Mesodermal cell (in vitro differentiated cells): Measurements from ENCODE around the gene BMPR2.
"Not testable (repeated sequence)": the region's sequence is repeated elsewhere in the genome, so short reads cannot be mapped to it uniquely, and the experiment has no call there.

Source experiments
- H3K27ac ChIP-seq: 2 replicates; pipeline ENCODE4 v1.7.0; 2013; ENCODE audit warnings: mild to moderate bottlenecking, low read depth, low read length, moderate library complexity; ENCODE audit not compliant: severe bottlenecking
- H3K36me3 ChIP-seq: 2 replicates; pipeline ENCODE4 v1.7.1; 2013; ENCODE audit warnings: mild to moderate bottlenecking, low read length, moderate library complexity; ENCODE audit not compliant: control insufficient read depth, insufficient read depth
- H3K4me1 ChIP-seq: one replicate; pipeline ENCODE4 v1.7.1; 2013; ENCODE audit warnings: mild to moderate bottlenecking, low read length; ENCODE audit not compliant: insufficient read depth, control insufficient read depth, poor library complexity, severe bottlenecking
- H3K4me3 ChIP-seq: 2 replicates; pipeline ENCODE4 v1.7.0; 2013; ENCODE audit warnings: low read length, control low read depth, mild to moderate bottlenecking; ENCODE audit not compliant: insufficient read depth, poor library complexity, severe bottlenecking; ENCODE audit errors: extremely low read depth
- H3K9me3 ChIP-seq: 2 replicates; pipeline ENCODE4 v1.7.1; 2013; ENCODE audit warnings: mild to moderate bottlenecking, low read length, moderate library complexity; ENCODE audit not compliant: control insufficient read depth
- WGBS, 2 experiments: methylation state at CpG; one replicate each; pipeline ENCODE4 v1.1.5; 2013; ENCODE audit warnings: missing lambda C conversion rate in 2 of 2; ENCODE audit not compliant: insufficient coverage in 2 of 2; 5-methylcytosine and 5-hydroxymethylcytosine counted together

BMPR2 gene

GRCh38 chr2:202382684-202383083 is 6.6 kb downstream of the BMPR2 start:
- Histone ChIP-seq H3K27ac (no peak overlapping the region), H3K4me3 (no peak overlapping the region), H3K9me3 (no peaks in the 10 kb centered on the region), H3K4me1 (peaks cover 4% of the 10 kb centered on the region), H3K36me3 (peaks cover 60% of the 10 kb centered on the region)
- WGBS, 2 experiments: no CpG with 5 or more reads among the region's 2 CpGs

GRCh38 chr2:202386495-202386894 is 10.4 kb downstream of the BMPR2 start:
- not testable (repeated sequence) for H3K9me3 ChIP-seq, H3K4me1 ChIP-seq, H3K4me3 ChIP-seq
- H3K36me3 ChIP-seq: peaks cover 62% of the 10 kb centered on the region
- H3K27ac ChIP-seq: peak overlapping the region; percentile 29
- WGBS, 2 experiments: 95 to 96% methylated on average over 11 to 12 of the region's 12 CpGs

DNA sequence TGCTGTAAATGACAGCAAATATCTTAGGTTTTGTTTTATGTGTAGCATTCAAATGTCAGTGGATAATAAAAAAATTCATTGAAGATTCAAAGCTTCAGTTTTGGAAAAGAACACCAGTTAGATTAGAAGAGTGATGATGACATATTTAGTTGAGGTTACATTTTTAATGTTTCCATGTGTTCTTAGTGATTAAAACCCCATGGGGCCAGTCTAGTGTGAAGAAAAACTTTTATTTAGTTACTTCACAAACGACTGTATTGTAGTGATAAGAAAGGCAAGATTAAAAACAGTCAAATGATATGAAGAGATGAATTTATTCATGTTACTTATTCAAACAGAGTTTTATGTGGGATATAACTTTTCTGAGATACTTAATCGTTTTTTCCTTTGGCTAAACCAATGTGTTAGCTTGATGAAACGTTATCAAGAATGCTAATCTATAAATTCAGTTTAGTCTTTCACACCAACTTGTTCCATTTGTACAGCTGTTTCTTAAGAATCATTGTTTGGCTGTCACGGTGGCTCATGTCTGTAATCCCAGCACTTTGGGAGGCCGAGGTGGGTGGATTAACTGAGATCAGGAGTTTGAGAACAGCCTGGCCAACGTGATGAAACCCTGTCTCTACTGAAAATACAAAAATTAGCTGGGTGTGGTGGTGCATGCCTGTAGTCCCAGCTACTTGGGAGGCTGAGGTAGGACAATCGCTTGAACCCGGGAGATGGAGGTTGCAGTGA is 11.6 kb downstream of the BMPR2 start:
- 89 to 96% methylated on average over 3 of the region's 8 CpGs for WGBS, 2 experiments
- peaks cover 4% of the 10 kb centered on the region for H3K4me1 ChIP-seq
- no peak overlapping the region for H3K27ac ChIP-seq
- H3K36me3 ChIP-seq: peaks cover 63% of the 10 kb centered on the region
- H3K9me3 ChIP-seq: no peaks in the 10 kb centered on the region
- no peak overlapping the region for H3K4me3 ChIP-seq

- Histone ChIP-seq H3K4me3 (no peak overlapping the region), H3K36me3 (peaks cover 49% of the 10 kb centered on the region)
Measured at GRCh38 chr2:202400941-202401340, 24.8 kb downstream of the BMPR2 start.

GRCh38 chr2:202405798-202406197 is 29.7 kb downstream of the BMPR2 start:
- Histone ChIP-seq H3K4me1 (peaks cover 7% of the 10 kb centered on the region), H3K9me3 (no peaks in the 10 kb centered on the region), H3K27ac (no peak overlapping the region), H3K36me3 (peaks cover 50% of the 10 kb centered on the region), H3K4me3 (no peak overlapping the region)
- WGBS, 2 experiments: no CpG with 5 or more reads among the region's 1 CpG

More at GRCh38 chr2:202400941-202401340, 24.8 kb downstream of the BMPR2 start:
- no peak overlapping the region for H3K27ac ChIP-seq
- no peaks in the 10 kb centered on the region for H3K9me3 ChIP-seq
- H3K4me1 ChIP-seq: no peaks in the 10 kb centered on the region

GRCh38 chr2:202406445-202406978 is 30.4 kb downstream of the BMPR2 start:
- Histone ChIP-seq H3K27ac (no peak overlapping the region), H3K36me3 (peaks cover 51% of the 10 kb centered on the region), H3K9me3 (no peaks in the 10 kb centered on the region), H3K4me3 (no peak overlapping the region), H3K4me1 (peaks cover 14% of the 10 kb centered on the region)
- WGBS, 2 experiments: 100% methylated on average over 1 of the region's 2 CpGs; no CpG with 5 or more reads in 1 of the 2 experiments

DNA sequence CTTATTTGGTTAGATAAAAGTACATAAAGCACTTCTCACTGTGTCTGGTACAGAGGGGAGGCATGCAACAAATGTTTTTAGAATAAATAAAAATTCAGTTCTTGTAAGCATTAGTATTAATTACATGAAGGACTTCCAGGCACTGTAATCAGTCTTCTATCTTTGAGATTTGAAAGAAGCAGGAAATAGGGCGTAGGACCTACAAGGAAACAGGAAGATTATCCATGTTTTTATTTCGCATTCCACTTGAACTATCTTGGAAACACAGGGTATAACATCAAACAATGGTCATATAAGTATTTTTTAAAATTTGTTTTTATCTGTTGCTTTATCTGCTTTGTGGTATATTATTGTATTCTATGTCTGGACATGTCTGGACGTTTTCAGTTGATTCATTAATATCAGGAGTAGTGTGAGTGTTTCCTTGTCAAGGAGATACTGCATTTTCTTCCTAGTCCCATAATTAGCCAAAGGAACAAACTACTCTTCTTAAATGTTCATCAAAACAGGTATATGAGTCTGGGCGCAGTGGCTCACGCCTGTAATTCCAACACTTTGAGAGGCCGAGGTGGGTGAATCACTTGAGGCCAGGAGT is 32.5 kb downstream of the BMPR2 start:
- H3K27ac ChIP-seq: peak overlapping the region; percentile 20
- H3K4me3 ChIP-seq: no peak overlapping the region
- H3K36me3 ChIP-seq: peaks cover 47% of the 10 kb centered on the region
- H3K9me3 ChIP-seq: no peaks in the 10 kb centered on the region
- 96% methylated on average over 3 of the region's 6 CpGs; no CpG with 5 or more reads in 1 of the 2 experiments for WGBS, 2 experiments
- H3K4me1 ChIP-seq: peaks cover 16% of the 10 kb centered on the region

DNA sequence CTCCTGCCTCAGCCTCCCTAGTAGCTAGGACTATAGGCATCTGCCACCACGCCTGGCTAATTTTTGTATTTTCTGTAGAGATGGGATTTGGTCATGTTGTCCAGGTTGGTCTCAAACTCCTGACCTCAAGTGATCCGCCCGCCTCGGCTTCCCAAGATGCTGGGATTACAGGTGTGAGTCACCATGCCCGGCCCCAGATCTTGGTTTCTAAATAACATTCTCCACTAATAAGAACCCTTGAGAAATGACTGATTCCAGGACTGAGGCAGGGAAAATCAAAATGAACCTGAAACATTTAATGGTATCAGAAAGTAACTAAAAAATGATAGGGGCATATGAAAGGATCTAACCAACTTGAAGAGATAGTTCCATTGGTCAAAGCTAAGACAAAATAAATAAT is 34.0 kb downstream of the BMPR2 start:
- WGBS, 2 experiments: 100% methylated on average over 1 of the region's 5 CpGs
- Histone ChIP-seq H3K9me3 (no peaks in the 10 kb centered on the region), H3K27ac (no peak overlapping the region), H3K4me1 (peaks cover 16% of the 10 kb centered on the region), H3K4me3 (no peak overlapping the region), H3K36me3 (peaks cover 50% of the 10 kb centered on the region)

GRCh38 chr2:202411097-202411496 is 35.0 kb downstream of the BMPR2 start:
- H3K27ac ChIP-seq: no peak overlapping the region
- no CpG with 5 or more reads among the region's 1 CpG for WGBS, 2 experiments
- H3K9me3 ChIP-seq: no peaks in the 10 kb centered on the region
- H3K4me1 ChIP-seq: peaks cover 16% of the 10 kb centered on the region
- peaks cover 50% of the 10 kb centered on the region for H3K36me3 ChIP-seq
- H3K4me3 ChIP-seq: no peak overlapping the region

DNA sequence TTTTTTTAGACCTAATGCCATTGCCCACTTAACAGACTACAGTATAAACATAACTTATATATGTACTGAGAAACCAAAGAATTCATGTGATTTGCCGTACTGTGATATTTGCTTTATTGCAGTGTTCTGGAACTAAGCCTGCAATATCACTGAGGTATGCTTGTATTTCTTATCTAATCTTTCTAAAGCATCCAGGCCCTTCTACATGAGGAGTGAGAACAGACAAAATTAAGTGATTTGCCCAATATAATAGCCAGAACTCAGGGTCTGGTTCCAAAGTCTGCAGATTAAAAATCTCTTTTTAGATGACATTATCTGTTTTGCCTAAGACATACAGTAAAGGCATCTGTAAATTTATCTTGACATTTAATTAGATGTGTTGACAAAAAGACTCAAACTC is 41.9 kb downstream of the BMPR2 start:
- peaks cover 12% of the 10 kb centered on the region for H3K4me1 ChIP-seq
- no peak overlapping the region for H3K4me3 ChIP-seq
- peak overlapping the region; percentile 81 for H3K27ac ChIP-seq
- H3K9me3 ChIP-seq: no peaks in the 10 kb centered on the region
- peaks cover 41% of the 10 kb centered on the region for H3K36me3 ChIP-seq
- WGBS, 2 experiments: no CpG with 5 or more reads among the region's 1 CpG

- Histone ChIP-seq H3K4me1 (peaks cover 12% of the 10 kb centered on the region), H3K36me3 (peaks cover 43% of the 10 kb centered on the region), H3K27ac (peak overlapping the region; percentile 81), H3K4me3 (no peak overlapping the region), H3K9me3 (no peaks in the 10 kb centered on the region)
Measured at GRCh38 chr2:202418511-202418910, 42.4 kb downstream of the BMPR2 start.
